GM12875 (cell line): ENCODE results near the gene IFNG.

ENCODE experiments used
- H3K4me3 ChIP-seq: one replicate; pipeline ENCODE4 v1.5.1; 2011; ENCODE audit warnings: low read depth, low read length, control low read depth
- TF ChIP-seq, protein P1 (sequence below): IDR thresholded peaks from 2 replicates; pipeline ENCODE4 v1.5.1; 2011; ENCODE audit warnings: low read depth, mild to moderate bottlenecking, control low read depth, inconsistent platforms, low read length, moderate library complexity, borderline replicate concordance; ENCODE audit not compliant: insufficient read depth

The IFNG gene

DNA sequence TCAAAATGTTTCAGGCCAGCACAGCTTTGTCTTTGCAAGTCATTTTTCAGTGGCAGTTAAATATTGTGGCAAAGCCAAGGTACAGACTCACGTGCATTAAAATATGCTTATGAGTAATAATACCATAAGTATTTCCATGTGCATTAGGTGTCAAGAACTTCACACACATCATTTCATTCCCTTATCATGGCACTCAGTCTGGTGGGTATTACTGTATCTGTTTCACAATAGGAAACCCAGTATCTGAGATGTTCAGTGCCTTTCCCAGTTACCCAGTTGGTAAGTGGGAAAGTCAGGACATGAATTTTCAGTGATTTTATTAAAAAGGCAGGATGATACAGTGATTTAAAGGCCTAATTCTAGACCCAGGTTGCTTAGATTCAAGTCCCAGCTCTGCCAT is 52.9 kb downstream of the IFNG start:
- no peak overlapping the region for H3K4me3 ChIP-seq
- TF ChIP-seq, protein P1, sequence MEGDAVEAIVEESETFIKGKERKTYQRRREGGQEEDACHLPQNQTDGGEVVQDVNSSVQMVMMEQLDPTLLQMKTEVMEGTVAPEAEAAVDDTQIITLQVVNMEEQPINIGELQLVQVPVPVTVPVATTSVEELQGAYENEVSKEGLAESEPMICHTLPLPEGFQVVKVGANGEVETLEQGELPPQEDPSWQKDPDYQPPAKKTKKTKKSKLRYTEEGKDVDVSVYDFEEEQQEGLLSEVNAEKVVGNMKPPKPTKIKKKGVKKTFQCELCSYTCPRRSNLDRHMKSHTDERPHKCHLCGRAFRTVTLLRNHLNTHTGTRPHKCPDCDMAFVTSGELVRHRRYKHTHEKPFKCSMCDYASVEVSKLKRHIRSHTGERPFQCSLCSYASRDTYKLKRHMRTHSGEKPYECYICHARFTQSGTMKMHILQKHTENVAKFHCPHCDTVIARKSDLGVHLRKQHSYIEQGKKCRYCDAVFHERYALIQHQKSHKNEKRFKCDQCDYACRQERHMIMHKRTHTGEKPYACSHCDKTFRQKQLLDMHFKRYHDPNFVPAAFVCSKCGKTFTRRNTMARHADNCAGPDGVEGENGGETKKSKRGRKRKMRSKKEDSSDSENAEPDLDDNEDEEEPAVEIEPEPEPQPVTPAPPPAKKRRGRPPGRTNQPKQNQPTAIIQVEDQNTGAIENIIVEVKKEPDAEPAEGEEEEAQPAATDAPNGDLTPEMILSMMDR: no peak

DNA sequence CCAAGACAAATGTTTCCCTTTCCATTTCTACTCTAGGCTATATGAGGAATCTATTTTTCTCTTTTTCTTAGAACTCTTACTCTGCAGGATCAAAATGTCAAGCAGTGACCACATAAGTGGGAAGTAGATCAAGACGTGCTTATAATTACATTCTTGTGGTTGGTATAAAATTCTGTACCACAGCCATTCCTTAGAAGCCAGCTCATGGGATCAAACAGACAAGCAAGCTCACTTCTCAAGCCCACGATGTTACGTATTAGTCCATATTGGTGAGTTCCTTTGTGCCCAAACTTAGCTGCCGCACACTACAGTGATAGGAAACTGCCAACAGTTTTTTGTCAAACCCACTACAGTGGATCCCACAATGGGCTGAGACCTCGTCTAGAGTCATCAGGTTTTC is 53.4 kb downstream of the IFNG start:
- TF ChIP-seq, protein P1: no peak

More for the DNA sequence above, 53.4 kb downstream of the IFNG start:
- no peak overlapping the region for H3K4me3 ChIP-seq
